Body of pancreas (tissue), 4 donors: ENCODE measurements around the gene PPP4R3B. TPM values are rescaled to one million over a fixed set of nuclear protein-coding genes. Genes with fewer than 3 reads are reported as not detected.

Experiments
- ATAC-seq: fragments of 150-250 bp; one replicate; pipeline ENCODE4 v1.9.1; 2016
- DNase-seq, 4 donors: peaks; one replicate each; pipeline ENCODE4 v3.0.0-alpha.2; 2019
- H3K27ac ChIP-seq, 4 donors: fragments of 200-600 bp; sonication (generic); 1 replicate in 3 of 4; 2 replicates in 1 of 4; pipeline versions ENCODE4 v1.5.1 to v1.6.1; 2016 to 2019; ENCODE audit warnings: mild to moderate bottlenecking in 1 of 4, mixed read lengths in 1 of 4, moderate library complexity in 1 of 4
- H3K27me3 ChIP-seq, 2 donors: fragments of 200-600 bp; sonication (generic); one replicate each; pipeline ENCODE4 v1.6.0; 2016; ENCODE audit warnings: mild to moderate bottlenecking in 1 of 2
- H3K36me3 ChIP-seq, 2 donors: fragments of 200-600 bp; sonication (generic); replicated peaks in 1 of 2; 2 replicates each; pipeline ENCODE4 v1.5.1; 2016; ENCODE audit warnings: low read depth in 2 of 2; ENCODE audit not compliant: insufficient read depth in 1 of 2
- H3K4me1 ChIP-seq: fragments of 200-600 bp; sonication (generic); one replicate; pipeline ENCODE4 v1.6.0; 2016
- H3K4me3 ChIP-seq, 2 donors: fragments of 200-600 bp; sonication (generic); 1 replicate in 1 of 2; 2 replicates in 1 of 2; pipeline ENCODE4 v1.5.1; 2016 to 2019
- H3K9me3 ChIP-seq, 3 donors: fragments of 200-600 bp; sonication (generic); 1 replicate in 2 of 3; 2 replicates in 1 of 3; pipeline ENCODE4 v1.5.1; 2016
- POLR2A ChIP-seq, 3 donors: fragments of 450-650 bp; IDR thresholded peaks; one replicate each; pipeline ENCODE4 v1.6.1; 2016; ENCODE audit warnings: antibody characterized with exemption in 3 of 3, mild to moderate bottlenecking in 2 of 3
- WGBS, 2 donors: methylation state at CpG; one replicate each; pipeline ENCODE4 v1.1.5; 2017; 5-methylcytosine and 5-hydroxymethylcytosine counted together
- intact Hi-C: fragments of 100-400 bp; cut with DNase I; formaldehyde crosslinking; loops from one replicate; pipeline ENCODE4 v1.15.1; 2023
- total RNA-seq, 2 donors: library from RNA; depleted of rRNA; stranded (reverse); fragments of >200 nt; gene quantifications; one replicate each; pipeline ENCODE4 v1.1.0, GENCODE V29; 2016
- TF ChIP-seq, protein P1 (sequence below), 7 experiments: fragments of 450-650 bp in 4 of 7; fragments of 200-600 bp in 3 of 7; sonication (generic) in 3 of 7; IDR thresholded peaks; one replicate each; pipeline ENCODE4 v1.5.1; 2016 to 2019; ENCODE audit warnings: antibody characterized with exemption in 7 of 7

The PPP4R3B gene
- total RNA-seq, 2 donors from 2014 or later: 46.4 to 50.1 TPM

DNA sequence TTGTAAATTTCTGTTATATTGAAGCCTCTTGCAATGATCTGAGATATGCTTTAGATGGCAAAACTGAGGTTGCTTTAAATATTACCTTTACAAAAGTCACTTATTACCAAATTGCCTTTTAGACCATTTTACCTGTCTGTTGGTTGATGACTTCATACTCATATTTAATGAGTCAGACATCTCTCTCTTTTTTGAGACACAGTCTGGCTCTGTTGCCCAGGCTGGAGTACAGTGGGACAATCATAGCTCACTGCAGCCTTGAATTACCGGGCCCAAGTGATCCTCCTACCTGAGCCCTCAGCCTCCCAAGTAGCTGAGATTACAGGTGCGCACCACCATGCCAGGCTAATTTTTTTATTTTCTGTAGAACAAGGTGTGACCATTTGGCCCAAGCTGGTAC lies 11.5 kb upstream of the PPP4R3B start:
- TF ChIP-seq POLR2A (IDR thresholded peaks at IDR 0.05): no peak
- TF ChIP-seq, protein P1, sequence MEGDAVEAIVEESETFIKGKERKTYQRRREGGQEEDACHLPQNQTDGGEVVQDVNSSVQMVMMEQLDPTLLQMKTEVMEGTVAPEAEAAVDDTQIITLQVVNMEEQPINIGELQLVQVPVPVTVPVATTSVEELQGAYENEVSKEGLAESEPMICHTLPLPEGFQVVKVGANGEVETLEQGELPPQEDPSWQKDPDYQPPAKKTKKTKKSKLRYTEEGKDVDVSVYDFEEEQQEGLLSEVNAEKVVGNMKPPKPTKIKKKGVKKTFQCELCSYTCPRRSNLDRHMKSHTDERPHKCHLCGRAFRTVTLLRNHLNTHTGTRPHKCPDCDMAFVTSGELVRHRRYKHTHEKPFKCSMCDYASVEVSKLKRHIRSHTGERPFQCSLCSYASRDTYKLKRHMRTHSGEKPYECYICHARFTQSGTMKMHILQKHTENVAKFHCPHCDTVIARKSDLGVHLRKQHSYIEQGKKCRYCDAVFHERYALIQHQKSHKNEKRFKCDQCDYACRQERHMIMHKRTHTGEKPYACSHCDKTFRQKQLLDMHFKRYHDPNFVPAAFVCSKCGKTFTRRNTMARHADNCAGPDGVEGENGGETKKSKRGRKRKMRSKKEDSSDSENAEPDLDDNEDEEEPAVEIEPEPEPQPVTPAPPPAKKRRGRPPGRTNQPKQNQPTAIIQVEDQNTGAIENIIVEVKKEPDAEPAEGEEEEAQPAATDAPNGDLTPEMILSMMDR (IDR thresholded peaks at IDR 0.05): no peak
- 94 to 97% methylated on average over 2 of the region's 2 CpGs for WGBS, 2 donors
- Histone ChIP-seq H3K27me3 (no peaks in the 10 kb centered on the region), H3K9me3 (no peaks in the 10 kb centered on the region), H3K4me3 (no peak overlapping the region), H3K4me1 (peaks cover 30% of the 10 kb centered on the region), H3K27ac (no peak overlapping the region), H3K36me3 (no peaks in the 10 kb centered on the region)
- DNase-seq (no peak), ATAC-seq (no peak)
- intact Hi-C loops: no loop called here

DNA sequence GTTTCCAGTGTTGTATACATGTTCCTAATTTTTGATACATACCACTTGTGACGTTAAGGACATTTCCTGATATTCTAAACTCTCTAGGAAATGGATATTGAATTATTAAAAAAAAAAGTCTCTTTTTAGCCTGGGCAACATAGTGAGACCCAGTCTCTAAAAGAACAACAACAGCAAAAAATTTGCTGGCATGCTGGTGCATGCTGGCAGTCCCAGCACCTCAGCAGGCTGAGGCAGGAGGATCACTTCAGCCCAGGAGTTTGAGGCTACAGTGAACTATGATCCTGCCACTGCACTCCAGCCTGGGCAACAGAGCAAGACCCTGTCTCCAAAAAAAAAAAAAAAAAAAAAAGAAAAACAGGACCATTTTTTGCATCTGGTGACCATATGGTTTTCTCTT lies 10.5 kb upstream of the PPP4R3B start:
- TF ChIP-seq, protein P1 (IDR thresholded peaks at IDR 0.05): no peak
- no peak for TF ChIP-seq POLR2A (IDR thresholded peaks at IDR 0.05)
- Histone ChIP-seq H3K27me3 (no peaks in the 10 kb centered on the region), H3K9me3 (no peaks in the 10 kb centered on the region), H3K4me1 (peaks cover 40% of the 10 kb centered on the region), H3K36me3 (no peaks in the 10 kb centered on the region), H3K27ac (no peak overlapping the region), H3K4me3 (no peak overlapping the region)
- DNase-seq (no peak), ATAC-seq (no peak)
- intact Hi-C loops: no loop called here
- WGBS, 2 donors: 89 to 100% methylated on average over 1 of the region's 1 CpG

DNA sequence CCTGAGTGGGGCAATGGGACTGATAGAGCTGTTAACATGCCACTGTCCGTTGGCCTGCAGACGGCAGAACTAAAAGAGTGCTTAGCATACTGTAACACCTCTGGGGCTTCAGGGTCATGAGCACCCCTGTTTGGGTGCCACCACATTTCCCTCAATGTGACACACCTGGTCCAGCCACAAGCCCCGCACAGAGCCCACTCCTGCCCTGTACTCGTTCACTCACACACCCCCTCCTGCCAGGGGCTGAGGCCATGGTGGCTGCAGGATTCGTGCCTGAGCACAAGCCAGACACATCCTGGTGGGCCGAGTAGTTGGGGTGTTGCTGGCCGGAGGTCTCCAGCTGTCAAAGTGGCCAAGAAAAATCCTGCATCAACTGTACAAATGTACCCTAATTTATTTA lies 4.4 kb upstream of the PPP4R3B start:
- Histone ChIP-seq H3K36me3 (no peaks in the 10 kb centered on the region), H3K4me3 (no peak overlapping the region), H3K27ac (no peak overlapping the region), H3K9me3 (no peaks in the 10 kb centered on the region), H3K4me1 (peaks cover 57% of the 10 kb centered on the region), H3K27me3 (no peaks in the 10 kb centered on the region)
- no peak for DNase-seq
- intact Hi-C loops: no loop called here
- no peak for ATAC-seq
- TF ChIP-seq, protein P1 (IDR thresholded peaks at IDR 0.05): no peak
- TF ChIP-seq POLR2A (IDR thresholded peaks at IDR 0.05): no peak
- WGBS, 2 donors: 77 to 81% methylated on average over 3 to 7 of the region's 7 CpGs

DNA sequence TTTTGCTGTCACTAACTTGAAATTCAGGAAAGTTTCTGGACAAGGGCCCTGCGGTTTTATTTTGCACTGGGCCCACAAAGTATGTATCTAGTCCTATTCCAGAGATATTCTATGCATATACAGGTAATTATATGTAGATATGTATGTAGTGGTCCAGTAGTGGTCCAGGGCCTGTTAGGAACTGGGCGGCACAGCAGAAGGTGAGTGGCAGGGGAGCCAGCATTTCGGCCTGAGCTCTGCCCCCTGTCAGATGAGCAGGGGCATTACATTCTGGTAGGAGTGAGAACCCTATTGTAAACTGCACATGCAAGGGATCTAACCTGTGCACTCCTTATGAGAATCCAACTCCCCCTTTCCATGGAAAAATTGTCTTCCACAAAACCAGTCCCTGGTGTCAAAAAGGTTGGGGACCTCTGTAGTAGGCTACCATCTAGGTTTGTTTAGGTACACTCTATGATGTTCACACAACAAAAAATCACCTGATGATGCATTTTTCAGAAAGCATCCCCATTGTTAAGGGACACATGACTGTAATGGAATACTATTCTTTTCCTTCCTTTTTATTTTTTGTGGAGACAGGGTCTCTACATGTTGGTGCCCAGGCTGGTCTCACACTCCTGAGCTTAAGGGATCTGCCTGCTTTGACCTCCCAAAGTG lies 2.8 kb upstream of the PPP4R3B start:
- H3K4me1 ChIP-seq: peaks cover 49% of the 10 kb centered on the region
- ATAC-seq (no peak), DNase-seq (peak in 1 of 4 donors; percentile 48)
- H3K27ac ChIP-seq: no peak overlapping the region
- no peaks in the 10 kb centered on the region for H3K27me3 ChIP-seq
- no peaks in the 10 kb centered on the region for H3K36me3 ChIP-seq
- intact Hi-C loops: no loop called here
- TF ChIP-seq, protein P1 (IDR thresholded peaks at IDR 0.05): peak in 6 of 7 experiments; percentile 22 to 46 (median 40)
- no peak for TF ChIP-seq POLR2A (IDR thresholded peaks at IDR 0.05)
- WGBS, 2 donors: 25 to 41% methylated on average over 3 of the region's 3 CpGs
- H3K9me3 ChIP-seq: no peaks in the 10 kb centered on the region
- H3K4me3 ChIP-seq: no peak overlapping the region
